ENCODE results near the gene NTRK3. TPM values are rescaled to one million over a fixed set of nuclear protein-coding genes. Genes with fewer than 3 reads are reported as not detected.
A peak's percentile ranks its signal among the peaks of the same experiment; 100 is the strongest.

The NTRK3 gene
- total and polyA plus RNA-seq, 2 experiments from 2014 or later: not detected

DNA sequence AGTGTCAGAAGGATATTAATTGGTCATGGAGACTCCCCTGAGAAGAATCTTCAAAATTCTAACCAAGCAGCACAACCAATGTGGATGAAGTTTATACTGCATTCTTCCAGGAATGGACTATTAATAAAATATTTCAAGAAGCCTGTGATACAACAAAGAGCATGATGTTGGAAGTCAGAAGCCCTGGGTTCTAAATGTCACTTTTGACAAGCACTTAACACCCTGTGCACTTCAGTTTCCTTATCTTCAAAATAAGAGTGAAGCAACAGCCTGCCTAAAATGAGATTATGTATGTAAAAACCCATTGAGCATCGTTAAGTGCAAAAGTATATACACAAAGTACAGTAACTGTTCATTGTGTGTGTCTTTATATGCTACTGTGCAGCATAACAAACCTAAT, 369.4 kb downstream of the NTRK3 start:
- H3K4me3 ChIP-seq: no peak overlapping the region
- no peak overlapping the region for H3K4me2 ChIP-seq (ENCODE audit: unreplicated experiment)
- no peaks in the 10 kb centered on the region for H3K9me2 ChIP-seq (ENCODE audit: insufficient read depth)
- TF ChIP-seq EZH2 (IDR thresholded peaks at IDR 0.05; ENCODE audit: insufficient read depth, poor library complexity, severe bottlenecking): no peak
- no peak for TF ChIP-seq EZH2phosphoT487 (IDR thresholded peaks at IDR 0.05; ENCODE audit: insufficient read depth, low read depth)
- no peak overlapping the region for H2AFZ ChIP-seq
- no peaks in the 10 kb centered on the region for H3K27me3 ChIP-seq (replicated peaks; ENCODE audit: insufficient read depth)
- H3K9me3 ChIP-seq (ENCODE audit: low read depth): no peaks in the 10 kb centered on the region
- H3K27ac ChIP-seq: no peak overlapping the region
- in situ Hi-C loops (cut with MboI): no loop called here
- 18 to 26% methylated on average over 1 of the region's 1 CpG for WGBS, 2 experiments (ENCODE audit: low coverage in 1 of 2, low lambda C conversion rate in 2 of 2, missing lambda C conversion rate in 2 of 2)
- H3F3A ChIP-seq (ENCODE audit: insufficient read depth): no peaks in the 10 kb centered on the region
- no peak for DNase-seq
- H3K79me2 ChIP-seq (ENCODE audit: insufficient read depth): no peaks in the 10 kb centered on the region
- no peak overlapping the region for H3K9ac ChIP-seq
- no peaks in the 10 kb centered on the region for H3K4me1 ChIP-seq (ENCODE audit: insufficient read depth)
- H3K36me3 ChIP-seq (ENCODE audit: low read depth): no peaks in the 10 kb centered on the region
- no peaks in the 10 kb centered on the region for H4K20me1 ChIP-seq (ENCODE audit: insufficient read depth)

DNA sequence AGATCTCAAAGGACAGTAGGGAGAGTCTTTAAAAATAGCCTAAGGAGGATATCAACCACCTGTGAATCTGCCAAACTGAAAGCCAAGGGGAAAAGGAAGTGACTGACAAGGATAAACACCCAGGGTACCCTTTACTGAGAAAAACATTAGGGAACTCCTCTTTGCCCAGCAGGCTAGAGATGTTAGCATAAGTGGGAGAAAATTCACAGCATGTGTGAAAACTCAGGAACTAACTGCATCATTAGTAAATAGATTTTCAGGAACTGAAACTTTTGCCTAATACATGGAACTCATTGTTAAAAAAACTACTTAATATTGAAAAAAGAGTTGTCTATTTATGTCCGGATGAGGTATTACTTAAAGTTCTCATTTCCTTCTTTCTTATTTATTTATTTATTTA, 375.5 kb downstream of the NTRK3 start:
- Histone ChIP-seq H3K4me2 (ENCODE audit: unreplicated experiment) (no peak overlapping the region), H3K79me2 (ENCODE audit: insufficient read depth) (no peaks in the 10 kb centered on the region), H4K20me1 (ENCODE audit: insufficient read depth) (no peaks in the 10 kb centered on the region), H2AFZ (no peak overlapping the region), H3K9me2 (ENCODE audit: insufficient read depth) (no peaks in the 10 kb centered on the region), H3K27ac (no peak overlapping the region), H3K9ac (no peak overlapping the region), H3F3A (ENCODE audit: insufficient read depth) (no peaks in the 10 kb centered on the region), H3K9me3 (ENCODE audit: low read depth) (no peaks in the 10 kb centered on the region), H3K4me3 (no peak overlapping the region), H3K4me1 (ENCODE audit: insufficient read depth) (peaks cover 3% of the 10 kb centered on the region; the same call in 1 of the 2 replicates), H3K27me3 (replicated peaks; ENCODE audit: insufficient read depth) (no peaks in the 10 kb centered on the region), H3K36me3 (ENCODE audit: low read depth) (no peaks in the 10 kb centered on the region)
- WGBS, 2 experiments (ENCODE audit: low coverage in 1 of 2, low lambda C conversion rate in 2 of 2, missing lambda C conversion rate in 2 of 2): 70 to 90% methylated on average over 1 of the region's 1 CpG
- no peak for DNase-seq
- no peak for TF ChIP-seq EZH2 (IDR thresholded peaks at IDR 0.05; ENCODE audit: insufficient read depth, poor library complexity, severe bottlenecking)
- no peak for TF ChIP-seq EZH2phosphoT487 (IDR thresholded peaks at IDR 0.05; ENCODE audit: insufficient read depth, low read depth)
- in situ Hi-C loops (cut with MboI): no loop called here

DNA sequence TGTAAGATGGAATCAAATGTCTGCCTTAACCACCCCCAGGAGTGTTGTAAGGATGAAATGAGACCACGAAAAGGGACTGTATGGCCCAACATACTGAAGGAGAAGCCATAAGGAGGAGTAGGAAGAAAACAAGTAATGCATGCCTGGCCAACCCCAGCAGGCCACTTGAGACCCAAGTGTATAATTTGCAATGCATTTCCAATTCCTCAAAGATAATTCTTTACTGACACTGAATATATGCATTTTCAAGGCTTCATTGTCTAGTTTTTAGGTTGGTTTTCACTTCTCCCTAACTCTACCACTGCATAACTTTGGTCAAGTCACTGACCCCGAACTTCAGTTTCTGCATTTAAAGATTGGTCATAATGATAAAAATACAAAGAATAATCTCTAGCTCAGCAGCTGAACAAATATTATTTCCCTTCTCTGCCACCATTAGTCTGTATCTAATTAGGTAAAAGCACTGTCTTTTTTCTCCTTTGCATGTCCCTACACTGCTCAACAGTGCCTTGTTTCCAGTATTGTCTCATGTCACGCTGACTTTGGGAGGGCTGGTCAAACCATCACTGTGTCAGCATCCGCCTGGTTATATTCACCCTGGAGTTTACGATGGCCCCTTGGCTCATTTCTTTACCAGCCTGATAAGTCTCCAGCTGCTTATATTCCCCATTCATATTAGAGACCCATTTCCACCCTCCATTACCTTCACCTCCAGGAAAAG, 378.6 kb downstream of the NTRK3 start:
- TF ChIP-seq EZH2phosphoT487 (IDR thresholded peaks at IDR 0.05; ENCODE audit: insufficient read depth, low read depth): no peak
- no peak for TF ChIP-seq EZH2 (IDR thresholded peaks at IDR 0.05; ENCODE audit: insufficient read depth, poor library complexity, severe bottlenecking)
- WGBS, 2 experiments (ENCODE audit: low coverage in 1 of 2, low lambda C conversion rate in 2 of 2, missing lambda C conversion rate in 2 of 2): 64 to 67% methylated on average over 5 of the region's 5 CpGs
- H3K9me2 ChIP-seq (ENCODE audit: insufficient read depth): no peaks in the 10 kb centered on the region
- no peak overlapping the region for H3K4me2 ChIP-seq (ENCODE audit: unreplicated experiment)
- no peaks in the 10 kb centered on the region for H3K79me2 ChIP-seq (ENCODE audit: insufficient read depth)
- no peak overlapping the region for H3K27ac ChIP-seq
- H4K20me1 ChIP-seq (ENCODE audit: insufficient read depth): no peaks in the 10 kb centered on the region
- H3K36me3 ChIP-seq (ENCODE audit: low read depth): no peaks in the 10 kb centered on the region
- no peak for DNase-seq
- H3F3A ChIP-seq (ENCODE audit: insufficient read depth): peaks cover under 1% of the 10 kb centered on the region; the same call in 1 of the 2 replicates
- no peaks in the 10 kb centered on the region for H3K9me3 ChIP-seq (ENCODE audit: low read depth)
- no peak overlapping the region for H3K4me3 ChIP-seq
- no peaks in the 10 kb centered on the region for H3K27me3 ChIP-seq (replicated peaks; ENCODE audit: insufficient read depth)
- in situ Hi-C loops (cut with MboI): no loop called here
- H3K4me1 ChIP-seq (ENCODE audit: insufficient read depth): peaks cover 8% of the 10 kb centered on the region
- no peak overlapping the region for H2AFZ ChIP-seq
- H3K9ac ChIP-seq: no peak overlapping the region

DNA sequence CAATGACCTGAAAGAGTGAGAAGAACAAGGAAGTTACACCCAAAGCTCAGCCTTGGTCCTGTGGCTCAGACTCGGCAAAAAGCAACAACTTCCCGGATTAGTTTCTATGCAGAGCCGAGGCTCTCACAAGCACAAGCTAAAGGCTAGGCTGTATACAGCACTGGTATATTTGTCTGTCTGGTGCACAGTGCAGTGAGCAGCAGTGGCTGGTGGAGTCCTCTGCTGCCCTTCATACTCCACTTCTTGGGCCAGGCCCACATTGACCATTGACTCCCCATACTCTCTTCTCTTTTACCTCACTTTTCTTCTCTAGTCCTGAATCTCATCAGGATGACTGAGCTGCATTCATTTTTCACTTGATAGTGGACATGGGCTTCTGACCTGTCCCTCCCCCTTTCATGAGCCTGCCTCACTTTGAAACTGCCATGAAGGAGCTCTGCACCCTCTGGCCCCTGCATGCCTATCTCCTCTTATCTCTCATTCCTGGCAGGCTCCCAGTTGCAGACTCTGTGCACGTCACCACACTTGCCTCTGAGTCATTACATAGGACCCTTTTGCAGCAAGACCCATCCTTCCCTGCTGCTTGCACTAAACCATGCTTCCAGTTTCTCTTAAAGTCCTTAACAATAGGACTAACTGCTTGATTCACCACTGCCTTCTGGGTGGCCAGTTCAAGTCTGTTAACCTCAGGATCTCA, 379.3 kb downstream of the NTRK3 start:
- Histone ChIP-seq H3K27ac (no peak overlapping the region), H3K27me3 (replicated peaks; ENCODE audit: insufficient read depth) (no peaks in the 10 kb centered on the region), H3K4me3 (no peak overlapping the region), H3K79me2 (ENCODE audit: insufficient read depth) (no peaks in the 10 kb centered on the region), H3K4me2 (ENCODE audit: unreplicated experiment) (no peak overlapping the region), H2AFZ (no peak overlapping the region), H4K20me1 (ENCODE audit: insufficient read depth) (no peaks in the 10 kb centered on the region), H3K9me3 (ENCODE audit: low read depth) (no peaks in the 10 kb centered on the region), H3F3A (ENCODE audit: insufficient read depth) (peaks cover 8% of the 10 kb centered on the region), H3K36me3 (ENCODE audit: low read depth) (no peaks in the 10 kb centered on the region), H3K4me1 (ENCODE audit: insufficient read depth) (peaks cover 13% of the 10 kb centered on the region), H3K9ac (no peak overlapping the region), H3K9me2 (ENCODE audit: insufficient read depth) (no peaks in the 10 kb centered on the region)
- TF ChIP-seq EZH2phosphoT487 (IDR thresholded peaks at IDR 0.05; ENCODE audit: insufficient read depth, low read depth): no peak
- TF ChIP-seq EZH2 (IDR thresholded peaks at IDR 0.05; ENCODE audit: insufficient read depth, poor library complexity, severe bottlenecking): no peak
- 64 to 67% methylated on average over 4 of the region's 4 CpGs for WGBS, 2 experiments (ENCODE audit: low coverage in 1 of 2, low lambda C conversion rate in 2 of 2, missing lambda C conversion rate in 2 of 2)
- DNase-seq: peak; percentile 11
- in situ Hi-C loops (cut with MboI): no loop called here
